Stimulated activated CD4-positive, alpha-beta T cell treated with anti-CD3 and anti-CD28 coated beads, Interleukin-12 subunit alpha, Interleukin-12 subunit beta, amount 100 ng/mL, for 24 hours (primary cell): ENCODE results near the gene WDR74.

Experiments used
- DNase-seq, 2 experiments: peaks; one replicate each; pipeline ENCODE4 v3.0.0-alpha.2; 2020; ENCODE audit warnings: low read depth in 2 of 2

The WDR74 gene

GRCh38 chr11:62794201-62794775, 45.1 kb downstream of the WDR74 start:
- no peak for DNase-seq

GRCh38 chr11:62792202-62792575, 47.2 kb downstream of the WDR74 start:
- no peak for DNase-seq

GRCh38 chr11:62791501-62792201, 47.7 kb downstream of the WDR74 start, which contains the start of gene TMEM223:
Gene TMEM223 (minus strand): TSS chr11:62792006. CDS start chr11:62791994, 12 bp downstream.
- DNase-seq, result peak; percentile 78 to 89

- no peak for DNase-seq
These were observed 49.8 kb downstream of the WDR74 start for GRCh38 chr11:62789576-62789975.

GRCh38 chr11:62788991-62789390, 50.4 kb downstream of the WDR74 start:
- DNase-seq, result no peak

- peak; percentile 97 to 98 for DNase-seq
These were observed 52.2 kb downstream of the WDR74 start, which contains the start of gene TMEM179B for GRCh38 chr11:62787005-62787759. Gene TMEM179B (plus strand): TSS chr11:62787402. CDS start chr11:62787432, 30 bp downstream.

GRCh38 chr11:62786318-62787004, 52.9 kb downstream of the WDR74 start:
- DNase-seq, result peak; percentile 69 to 81
